ENCODE data around the gene MED8.

The MED8 gene

DNA sequence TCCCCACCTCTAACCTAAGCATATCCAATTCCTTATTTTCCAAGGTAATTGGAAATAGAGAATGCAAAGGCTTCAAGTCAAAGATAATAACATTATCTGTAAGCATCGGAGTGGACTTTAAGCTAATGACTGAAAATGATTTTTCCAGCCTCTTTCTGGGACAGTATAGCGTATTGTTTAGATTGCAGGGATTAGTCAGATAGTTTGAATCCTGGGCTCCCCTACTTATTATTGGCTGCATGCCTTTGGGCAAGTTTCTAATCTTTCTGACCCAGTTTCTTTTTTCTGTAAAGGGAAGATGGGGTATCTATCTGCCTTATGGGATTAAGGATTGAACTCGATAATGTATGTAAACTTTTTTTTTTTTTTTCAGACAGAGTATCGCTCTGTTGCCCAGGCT lies 32.3 kb downstream of the MED8 start:
- no peak for DNase-seq

- no peak for DNase-seq
Observed at GRCh38 chr1:43354936-43355335, 34.7 kb downstream of the MED8 start.

GRCh38 chr1:43354471-43354870 lies 35.1 kb downstream of the MED8 start:
- DNase-seq: no peak

- DNase-seq: no peak
Observed at GRCh38 chr1:43352881-43353280, 36.7 kb downstream of the MED8 start.

DNA sequence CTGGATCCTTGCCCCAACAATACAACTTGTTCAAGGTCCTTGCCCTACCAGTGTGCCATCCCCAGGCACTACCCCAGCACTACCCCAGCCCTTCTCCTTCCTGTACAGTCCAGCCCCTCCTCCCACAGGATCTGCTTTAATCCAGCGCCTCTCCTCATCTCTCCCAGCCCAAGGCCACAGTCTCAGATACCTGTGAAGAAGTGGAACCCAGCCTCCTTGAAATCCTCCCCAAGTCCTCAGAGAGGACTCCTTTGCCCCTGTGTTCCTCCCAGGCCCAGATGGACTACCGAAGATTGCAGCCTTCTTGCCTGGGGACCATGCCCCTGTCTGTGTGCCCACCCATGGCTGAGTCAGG lies 37.3 kb downstream of the MED8 start:
- DNase-seq: no peak

DNA sequence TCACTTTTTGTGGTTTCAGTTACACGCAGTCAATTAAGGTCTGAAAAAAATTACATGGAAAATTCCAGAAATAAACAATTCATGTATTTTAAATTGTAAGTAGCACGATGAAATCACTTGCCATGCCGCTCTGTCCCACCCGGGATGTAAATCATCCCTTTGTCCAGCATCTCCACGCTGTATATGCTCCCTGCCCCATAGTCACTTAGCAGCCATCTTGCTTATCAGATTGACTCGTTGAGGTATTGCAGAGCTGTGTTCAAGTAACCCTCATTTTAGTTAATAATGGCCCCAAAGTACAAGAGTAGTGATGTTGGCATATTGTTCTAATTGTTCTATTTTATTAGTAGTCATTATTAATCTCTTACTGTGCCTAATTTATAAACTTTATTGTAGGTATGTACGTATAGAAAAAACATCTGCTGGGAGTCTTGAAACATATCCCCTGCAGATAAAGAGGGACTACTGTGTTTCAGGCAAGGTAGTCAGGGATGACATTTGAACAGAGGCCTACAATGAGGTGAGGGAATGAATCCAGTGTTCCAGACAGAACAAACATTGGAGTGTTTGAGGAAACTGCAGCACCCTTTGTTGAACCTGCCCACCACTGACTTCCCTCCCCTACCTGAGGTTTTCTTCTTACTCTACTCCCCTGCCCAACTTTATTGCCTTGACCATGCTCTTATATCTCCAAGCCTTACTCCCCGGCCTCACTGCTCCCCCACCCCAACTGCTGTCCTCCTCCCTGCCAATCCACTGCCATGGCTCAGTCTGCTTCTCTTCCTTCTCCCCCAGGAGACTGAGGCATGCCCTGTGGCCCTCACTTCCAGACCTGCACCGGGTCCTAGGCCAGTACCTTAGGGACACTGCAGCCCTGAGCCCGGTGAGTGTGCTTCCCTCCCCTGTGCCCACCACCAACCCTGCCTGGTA lies 37.9 kb downstream of the MED8 start:
- no peak for DNase-seq

DNA sequence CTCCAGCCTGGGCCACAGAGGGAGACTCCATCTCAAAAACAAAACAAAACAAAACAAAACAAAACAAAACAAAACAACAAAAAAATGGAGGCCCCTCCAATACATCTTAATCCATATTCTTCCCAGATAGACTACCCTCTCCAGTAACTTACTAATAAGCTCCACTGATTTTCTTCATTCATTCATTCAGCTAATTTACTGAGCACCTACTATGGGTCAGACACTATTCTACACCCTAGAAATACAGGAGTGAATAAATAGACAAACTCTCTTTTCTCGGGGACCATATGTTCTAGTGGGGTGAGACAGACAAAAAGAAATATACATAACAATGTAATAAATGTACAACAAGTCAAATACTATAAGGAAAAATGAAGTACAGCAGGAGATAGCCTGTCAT lies 38.6 kb downstream of the MED8 start:
- no peak for DNase-seq

DNA sequence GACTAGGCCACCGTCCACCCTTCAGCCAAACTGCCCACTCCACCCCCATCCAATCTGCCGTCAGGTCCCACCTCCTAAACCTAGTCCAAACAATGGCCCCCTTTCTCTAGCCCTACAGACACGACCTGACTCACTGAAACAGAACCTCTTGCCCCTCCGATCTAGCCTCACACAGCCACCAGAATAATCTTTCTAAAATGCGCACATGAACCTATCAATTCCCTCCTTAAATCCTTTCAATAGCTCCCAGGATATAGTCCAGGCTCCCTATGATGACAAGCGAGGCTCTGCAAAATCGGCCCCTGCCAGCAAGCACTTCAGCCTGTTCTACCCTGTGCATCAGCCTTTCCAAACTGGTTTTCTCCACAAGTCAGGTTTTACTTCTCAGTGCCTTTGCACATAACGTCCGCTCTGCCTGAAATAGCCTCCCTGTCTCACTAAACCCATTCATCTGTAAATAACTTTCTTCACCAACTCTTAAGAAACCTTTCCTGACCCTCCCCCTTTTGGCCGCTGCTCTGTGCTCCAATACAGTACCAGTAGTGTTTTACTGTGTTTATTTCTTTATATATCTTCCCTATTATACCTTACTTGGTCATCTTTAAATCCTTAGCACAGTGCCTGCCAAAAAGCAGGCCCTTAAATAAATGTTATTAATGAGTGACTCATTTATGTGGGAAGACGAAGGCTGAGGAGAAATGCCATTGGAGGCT lies 39.9 kb downstream of the MED8 start:
- DNase-seq: no peak

- DNase-seq: peak; percentile 84 to 92
Observed at GRCh38 chr1:43348809-43349593, 40.6 kb downstream of the MED8 start.

DNA sequence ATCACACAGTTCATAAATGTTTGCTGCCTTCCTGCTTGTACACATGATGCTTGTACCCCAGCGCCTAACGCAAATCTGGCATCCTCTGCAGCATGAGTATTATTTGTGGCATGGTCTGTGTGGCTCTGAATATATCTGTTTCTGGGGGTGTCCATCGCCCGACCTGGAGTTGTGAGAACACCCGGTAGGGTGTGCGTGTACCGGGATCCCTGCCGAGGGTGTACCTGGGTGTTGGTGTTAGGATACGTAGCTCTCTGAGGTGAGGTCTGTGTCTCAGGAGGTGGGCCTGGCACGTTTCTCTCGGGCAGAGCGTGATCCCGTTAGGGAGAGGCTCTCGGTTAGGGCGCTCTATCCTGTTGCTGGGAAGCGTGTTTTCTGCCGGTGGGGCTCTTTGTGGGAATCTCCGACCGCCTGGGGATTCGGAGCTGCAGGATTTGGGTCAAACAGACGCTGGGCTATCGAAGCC lies 41.2 kb downstream of the MED8 start:
- DNase-seq: no peak

DNA sequence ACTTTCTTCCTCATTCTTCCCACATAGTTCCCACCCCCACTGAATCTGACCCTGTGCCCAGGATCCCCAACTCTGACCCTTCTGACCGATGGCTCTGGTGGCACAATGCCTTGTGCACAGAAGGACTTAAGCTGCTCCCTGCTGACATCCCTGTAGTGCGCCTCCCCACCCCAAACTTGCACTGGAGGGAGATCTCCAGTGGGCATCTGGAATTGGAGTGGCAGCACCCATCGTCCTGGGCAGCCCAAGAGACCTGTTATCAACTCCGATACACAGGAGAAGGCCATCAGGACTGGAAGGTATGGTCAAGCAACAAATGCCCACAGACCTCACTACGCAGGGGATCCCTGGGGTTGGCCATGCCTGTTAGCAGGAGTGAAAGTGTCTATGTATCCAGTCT lies 43.0 kb downstream of the MED8 start:
- DNase-seq: no peak

DNA sequence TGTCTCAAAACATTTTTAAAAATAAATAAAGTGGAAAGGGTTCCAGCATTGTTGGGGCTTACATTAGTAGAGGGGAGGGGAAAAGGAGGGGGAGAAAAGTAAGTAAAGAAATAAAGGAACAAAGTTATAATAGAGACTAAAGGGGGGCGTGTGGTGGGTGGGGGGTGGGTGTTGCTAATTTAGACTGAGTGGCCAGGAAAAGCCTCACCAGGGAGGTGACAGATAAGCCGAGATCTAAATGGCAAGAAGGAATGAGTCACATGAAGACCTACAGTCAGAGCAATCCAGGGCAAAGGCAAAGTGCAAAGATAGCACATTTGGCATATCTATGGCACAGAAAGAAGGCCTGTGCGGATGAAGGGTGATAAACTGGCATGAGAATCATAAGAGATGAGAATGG lies 44.5 kb downstream of the MED8 start:
- no peak for DNase-seq

DNA sequence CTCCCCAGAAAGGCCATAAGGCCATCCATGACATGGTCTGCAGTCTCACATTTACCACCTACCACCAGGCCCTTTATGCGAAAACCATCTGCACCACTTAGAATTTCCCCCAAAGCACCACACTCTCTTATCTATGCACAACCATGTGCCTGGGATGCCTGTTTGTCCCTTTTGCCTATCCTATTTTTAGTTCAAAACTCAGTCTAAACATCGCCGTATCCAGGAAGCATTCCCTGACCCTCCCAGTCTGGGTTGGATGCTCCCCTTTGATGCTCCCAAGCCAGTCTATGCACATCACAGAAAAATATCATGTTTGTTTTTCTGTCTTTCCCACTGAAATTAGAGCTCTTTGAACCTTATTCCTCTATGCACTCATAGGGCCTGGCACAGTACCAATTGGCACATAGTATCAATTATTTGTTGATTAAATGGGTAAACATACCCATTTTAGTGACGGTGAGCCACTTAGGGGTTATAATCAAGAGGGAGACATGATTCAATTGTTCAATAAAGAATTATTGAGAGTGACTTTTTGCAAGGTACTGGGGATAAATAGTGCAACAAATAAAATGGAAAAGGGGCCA lies 45.2 kb downstream of the MED8 start:
- no peak for DNase-seq

- no peak for DNase-seq
Observed at GRCh38 chr1:43340559-43340958, 49.0 kb downstream of the MED8 start.

GRCh38 chr1:43339584-43340232 lies 49.9 kb downstream of the MED8 start:
- no peak for DNase-seq

DNA sequence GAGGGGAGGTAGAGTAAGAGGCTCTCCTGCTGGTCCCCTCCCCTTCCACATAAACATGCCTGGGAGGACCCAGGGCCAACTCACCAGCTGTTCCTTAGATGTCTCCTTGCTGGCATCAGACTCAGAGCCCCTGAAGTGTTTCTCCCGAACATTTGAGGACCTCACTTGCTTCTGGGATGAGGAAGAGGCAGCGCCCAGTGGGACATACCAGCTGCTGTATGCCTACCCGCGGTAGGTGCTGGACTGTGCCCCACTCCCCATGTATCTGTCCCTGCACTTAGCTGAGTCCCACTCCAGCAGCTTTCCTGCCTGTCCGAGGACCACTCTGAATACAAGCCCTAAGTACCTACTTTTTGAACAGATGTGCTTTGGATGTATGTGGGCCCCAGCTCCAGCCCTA lies 51.6 kb downstream of the MED8 start:
- DNase-seq: no peak

GRCh38 chr1:43337588-43337987 lies 52.0 kb downstream of the MED8 start, which contains the start of gene MPL:
TSS of gene MPL (plus strand) at chr1:43337818. CDS start at chr1:43337849, 31 bp downstream.
- DNase-seq: no peak

GRCh38 chr1:43334453-43335205 lies 55.0 kb downstream of the MED8 start:
- no peak for DNase-seq

Data from CD4-positive, alpha-beta T cell treated with Interleukin-1 beta for 1 hour (primary cell).